Heart left ventricle (tissue), 16 donors: ENCODE results near the gene RHPN2. TPM values are rescaled to one million over a fixed set of nuclear protein-coding genes. Genes with fewer than 3 reads are reported as not detected.

Source experiments
- ATAC-seq, 4 donors: fragments of 200-7000 bp; cut with Tn5 transposase; one replicate each; pipeline ENCODE4 v1.9.1; 2020 to 2022; ENCODE audit warnings: moderate library complexity in 4 of 4, mild to moderate bottlenecking in 3 of 4, moderate number of reproducible peaks in 1 of 4
- DNase-seq, 5 donors: peaks; one replicate each; pipeline ENCODE4 v3.0.0-alpha.2; 2020
- H3K27ac ChIP-seq, 12 donors: fragments of 200-600 bp; sonication (generic) in 4 of 12; one replicate each; pipeline versions ENCODE4 v1.5.0 to v1.8.0; 2016 to 2022; ENCODE audit warnings: mild to moderate bottlenecking in 2 of 12
- H3K27me3 ChIP-seq, 9 donors: fragments of 200-600 bp; sonication (generic) in 2 of 9; one replicate each; pipeline versions ENCODE4 v1.5.1 to v1.8.0; 2016 to 2022; ENCODE audit warnings: mild to moderate bottlenecking in 3 of 9
- H3K36me3 ChIP-seq, 9 donors: fragments of 200-600 bp; sonication (generic) in 2 of 9; one replicate each; pipeline versions ENCODE4 v1.5.0 to v1.8.0; 2018 to 2022; ENCODE audit warnings: mild to moderate bottlenecking in 2 of 9
- H3K4me1 ChIP-seq, 12 donors: fragments of 200-600 bp; sonication (generic) in 4 of 12; one replicate each; pipeline versions ENCODE4 v1.5.0 to v1.8.0; 2016 to 2022; ENCODE audit warnings: mild to moderate bottlenecking in 3 of 12
- H3K4me3 ChIP-seq, 12 donors: fragments of 200-600 bp; sonication (generic) in 4 of 12; one replicate each; pipeline versions ENCODE4 v1.5.0 to v1.8.0; 2017 to 2022; ENCODE audit warnings: mild to moderate bottlenecking in 9 of 12, moderate library complexity in 4 of 12
- H3K9me3 ChIP-seq, 12 donors: fragments of 200-600 bp; sonication (generic) in 4 of 12; one replicate each; pipeline versions ENCODE4 v1.5.0 to v1.8.0; 2016 to 2022; ENCODE audit warnings: mild to moderate bottlenecking in 1 of 12
- CTCF ChIP-seq, 12 donors: fragments of 200-600 bp; sonication (generic) in 4 of 12; IDR thresholded peaks; one replicate each; pipeline versions ENCODE4 v1.5.0 to v1.8.0; 2018 to 2022; ENCODE audit warnings: antibody characterized with exemption in 12 of 12, mild to moderate bottlenecking in 5 of 12
- POLR2A ChIP-seq, 2 donors: fragments of 450-650 bp; IDR thresholded peaks; one replicate each; pipeline ENCODE4 v1.6.1; 2017; ENCODE audit warnings: antibody characterized with exemption in 2 of 2, mild to moderate bottlenecking in 2 of 2, moderate library complexity in 2 of 2
- WGBS, 4 donors: extraction: QIAGEN DNeasy Blood & Tissue Kit in 2 of 4; methylation state at CpG; one replicate each; pipeline versions ENCODE4 v1.1.5 to v1.1.7; 2013 to 2018; 5-methylcytosine and 5-hydroxymethylcytosine counted together
- intact Hi-C, 10 donors: fragments of 100-400 bp; cut with DNase I; formaldehyde crosslinking; loops; one replicate each; pipeline versions ENCODE4 v1.11.1 to v1.14.2; 2022
- polyA plus RNA-seq, 2 donors: library from polyadenylated mRNA; stranded (reverse); fragments of 200-250 nt; gene quantifications; one replicate each; pipeline ENCODE4 v1.2.3, GENCODE V29; 2013
- total RNA-seq, 9 donors: library from RNA; depleted of rRNA in 2 of 9; stranded (reverse); fragments of >200 nt in 2 of 9; fragmentation: NEBNext Ultra II Directional in 3 of 9; extraction: Animal tissue kit (Norgen Biotek cat#: 25700) in 3 of 9; gene quantifications; one replicate each; pipeline versions ENCODE4 v1.1.0 to v1.2.4, GENCODE V29; 2016 to 2023
- donor health status: ischemic (EF 13 %, LVEDD 7.1; RV severe dilation, severe dysfunction).
- donor health status: healthy with polysubstance abuse.
- donor health status: DM: no; HTN: yes; CAD: no.
- donor health status: DM: no; HTN: no; CAD: no.
- donor health status: ischemic (EF 25% LVEDD 6.9; RV normal size, moderate dysfunction).
- donor health status: ischemic (EF 25% LVEDD 5.7; RV mildly dilated, moderate dysfunction).
- donor health status: healthy.
- donor health status: DM: yes; HTN: yes; CAD: no.
- donor health status: ischemic (EF 35%, LVEDD 5.7; RV mildly dilated, moderate dysfunction).
- donor health status: nonischemic (EF 11% LVEDD 7.7; RV severe dilation, severe dysfunction).
- donor health status: DM: yes; HTN: yes; CAD: no.
- donor health status: PGD.
- donor health status: ischemic (EF 29% LVEDD 5.4; RV normal size, mild dysfunction).
- donor health status: nonischemic (EF 23%, LVEDD 6.1; RV moderate dilation, normal function).

The RHPN2 gene
- total and polyA plus RNA-seq, 11 donors = 0.35 to 3.7 (median 1.9) TPM

GRCh38 chr19:32935629-32936028, 129.1 kb downstream of the RHPN2 start:
- Histone ChIP-seq H3K4me3 (no peak overlapping the region), H3K27me3 (no peaks in the 10 kb centered on the region), H3K4me1 (no peaks in the 10 kb centered on the region), H3K9me3 (peaks cover 0 to 4% (median 0%) of the 10 kb centered on the region in 12 donors), H3K27ac (no peak overlapping the region), H3K36me3 (peaks cover 0 to 89% (median 48%) of the 10 kb centered on the region in 9 donors)
- 86 to 99% (median 91%) methylated on average over 7 to 9 of the region's 9 CpGs for WGBS, 4 donors
- DNase-seq = no peak
- TF ChIP-seq POLR2A (IDR thresholded peaks at IDR 0.05) (no peak), CTCF (IDR thresholded peaks at IDR 0.05) (no peak)
- ATAC-seq = no peak
- intact Hi-C loops = no loop called here

- Histone ChIP-seq H3K4me3 (no peak overlapping the region), H3K27ac (no peak overlapping the region), H3K27me3 (no peaks in the 10 kb centered on the region), H3K36me3 (peaks cover 0 to 96% (median 64%) of the 10 kb centered on the region in 9 donors), H3K9me3 (peaks cover 0 to 8% (median 0%) of the 10 kb centered on the region in 12 donors), H3K4me1 (no peaks in the 10 kb centered on the region)
- TF ChIP-seq CTCF (IDR thresholded peaks at IDR 0.05) = no peak
- no peak for TF ChIP-seq POLR2A (IDR thresholded peaks at IDR 0.05)
- 95 to 98% (median 96%) methylated on average over 3 of the region's 3 CpGs for WGBS, 4 donors
- no peak for ATAC-seq
- intact Hi-C loops = no loop called here
- no peak for DNase-seq
Measured at GRCh38 chr19:32933571-32933970, 131.1 kb downstream of the RHPN2 start.

GRCh38 chr19:32930567-32930966, 134.1 kb downstream of the RHPN2 start:
- 94 to 98% (median 96%) methylated on average over 8 of the region's 8 CpGs for WGBS, 4 donors
- H3K4me3 ChIP-seq = no peak overlapping the region
- no peaks in the 10 kb centered on the region for H3K27me3 ChIP-seq
- no peak overlapping the region for H3K27ac ChIP-seq
- intact Hi-C loops = no loop called here
- DNase-seq = no peak
- no peak for TF ChIP-seq CTCF (IDR thresholded peaks at IDR 0.05)
- no peak for TF ChIP-seq POLR2A (IDR thresholded peaks at IDR 0.05)
- peaks cover 0 to 19% (median 3%) of the 10 kb centered on the region in 12 donors for H3K9me3 ChIP-seq
- H3K4me1 ChIP-seq = no peaks in the 10 kb centered on the region
- no peak for ATAC-seq
- H3K36me3 ChIP-seq = peaks cover 0 to 86% (median 50%) of the 10 kb centered on the region in 9 donors

GRCh38 chr19:32928806-32929205, 135.9 kb downstream of the RHPN2 start:
- TF ChIP-seq POLR2A (IDR thresholded peaks at IDR 0.05) (no peak), CTCF (IDR thresholded peaks at IDR 0.05) (no peak)
- Histone ChIP-seq H3K27me3 (no peaks in the 10 kb centered on the region), H3K36me3 (peaks cover 0 to 94% (median 58%) of the 10 kb centered on the region in 9 donors), H3K4me3 (no peak overlapping the region), H3K27ac (no peak overlapping the region), H3K4me1 (no peaks in the 10 kb centered on the region), H3K9me3 (peaks cover 0 to 19% (median 3%) of the 10 kb centered on the region in 12 donors)
- intact Hi-C loops = no loop called here
- DNase-seq (no peak), ATAC-seq (no peak)
- 95 to 99% (median 96%) methylated on average over 2 of the region's 2 CpGs for WGBS, 4 donors

Other genes starting within 250 kb of the RHPN2 start
- not detected for gene SLC7A9, start 195.1 kb downstream of the RHPN2 start, total RNA-seq
- gene SLC7A9, start 195.1 kb downstream of the RHPN2 start, polyA plus RNA-seq = under 1 TPM in 1 of 2 donors, not detected in 1; 0.07 TPM
- gene CEP89, start 92.9 kb downstream of the RHPN2 start, total RNA-seq = 10 to 100 TPM in 6 of 9 donors, 1 to 10 TPM in 3; 8.4 to 16.0 (median 12.0) TPM
- 10 to 100 TPM in 1 of 2 donors, 1 to 10 TPM in 1; 5.4 to 12.0 TPM for gene CEP89, start 92.9 kb downstream of the RHPN2 start, polyA plus RNA-seq
- 1 to 10 TPM in 2 of 9 donors, under 1 TPM in 4, not detected in 3; 0.25 to 2.6 (median 0.67) TPM for gene FAAP24, start 92.6 kb downstream of the RHPN2 start, total RNA-seq
- 1 to 10 TPM in 1 of 2 donors, under 1 TPM in 1; 0.38 to 1.1 TPM for gene FAAP24, start 92.6 kb downstream of the RHPN2 start, polyA plus RNA-seq
- 1 to 10 TPM; 3.4 to 6.7 (median 6.4) TPM for gene GPATCH1, start 16.3 kb upstream of the RHPN2 start, total RNA-seq
- gene GPATCH1, start 16.3 kb upstream of the RHPN2 start, polyA plus RNA-seq = 1 to 10 TPM; 3.3 to 3.5 TPM
- gene WDR88, start 67.2 kb upstream of the RHPN2 start, total RNA-seq = under 1 TPM in 1 of 9 donors, not detected in 8; 0.16 TPM
- gene WDR88, start 67.2 kb upstream of the RHPN2 start, polyA plus RNA-seq = not detected
- 10 to 100 TPM; 16.0 to 31.7 (median 18.7) TPM for gene LRP3, start 129.4 kb upstream of the RHPN2 start, total RNA-seq
- gene LRP3, start 129.4 kb upstream of the RHPN2 start, polyA plus RNA-seq = 10 to 100 TPM in 1 of 2 donors, 1 to 10 TPM in 1; 8.2 to 15.8 TPM
- 1 to 10 TPM in 1 of 9 donors, under 1 TPM in 3, not detected in 5; 0.23 to 2.3 (median 0.41) TPM for gene SLC7A10, start 161.0 kb upstream of the RHPN2 start, total RNA-seq
- under 1 TPM; 0.11 to 0.35 TPM for gene SLC7A10, start 161.0 kb upstream of the RHPN2 start, polyA plus RNA-seq
- gene CEBPA, start 237.6 kb upstream of the RHPN2 start, total RNA-seq = 10 to 100 TPM in 2 of 9 donors, 1 to 10 TPM in 6, under 1 TPM in 1; 0.69 to 40.1 (median 2.5) TPM
- gene CEBPA, start 237.6 kb upstream of the RHPN2 start, polyA plus RNA-seq = 1 to 10 TPM; 1.3 to 3.3 TPM